Adrenal gland (tissue), 12 donors: ENCODE results near the gene SPPL3. TPM values are rescaled to one million over a fixed set of nuclear protein-coding genes. Genes with fewer than 3 reads are reported as not detected.

Experiments
- DNase-seq, 7 donors: peaks; one replicate each; pipeline ENCODE4 v3.0.0-alpha.2; 2019 to 2020
- H3K27ac ChIP-seq, 5 donors: fragments of 200-600 bp; sonication (generic) in 4 of 5; 1 replicate in 3 of 5; 2 replicates in 2 of 5; pipeline versions ENCODE4 v1.5.1 to v1.8.0; 2016 to 2020; ENCODE audit warnings: mild to moderate bottlenecking in 1 of 5
- H3K27me3 ChIP-seq: fragments of 200-600 bp; 2 replicates; pipeline ENCODE4 v1.8.0; 2021
- H3K36me3 ChIP-seq, 2 donors: fragments of 200-600 bp; replicated peaks in 1 of 2; 1 replicate in 1 of 2; 2 replicates in 1 of 2; pipeline versions ENCODE4 v1.5.1 to v1.8.0; 2018 to 2022
- H3K4me1 ChIP-seq, 2 donors: fragments of 200-600 bp; replicated peaks in 1 of 2; 1 replicate in 1 of 2; 2 replicates in 1 of 2; pipeline versions ENCODE4 v1.5.1 to v1.8.0; 2018 to 2021
- H3K4me3 ChIP-seq, 4 donors: fragments of 200-600 bp; sonication (generic) in 3 of 4; one replicate each; pipeline ENCODE4 v1.5.1; 2016 to 2018
- H3K9me3 ChIP-seq, 3 donors: fragments of 200-600 bp; sonication (generic) in 1 of 3; replicated peaks in 1 of 3; 1 replicate in 2 of 3; 2 replicates in 1 of 3; pipeline versions ENCODE4 v1.5.1 to v1.8.0; 2016 to 2021
- CTCF ChIP-seq, 6 experiments: fragments of 450-650 bp in 4 of 6; fragments of 200-600 bp in 2 of 6; sonication (generic) in 1 of 6; IDR thresholded peaks; 1 replicate in 5 of 6; 2 replicates in 1 of 6; pipeline versions ENCODE4 v1.5.1 to v1.8.0; 2016 to 2021; ENCODE audit warnings: antibody characterized with exemption in 6 of 6, mild to moderate bottlenecking in 2 of 6, moderate library complexity in 1 of 6
- POLR2A ChIP-seq, 2 donors: fragments of 450-650 bp; IDR thresholded peaks; one replicate each; pipeline ENCODE4 v1.6.1; 2017; ENCODE audit warnings: antibody characterized with exemption in 2 of 2, mild to moderate bottlenecking in 2 of 2, moderate library complexity in 1 of 2
- WGBS, 4 donors: extraction: QIAGEN DNeasy Blood & Tissue Kit in 2 of 4; methylation state at CpG; one replicate each; pipeline versions ENCODE4 v1.1.5 to v1.1.7; 2013 to 2017; 5-methylcytosine and 5-hydroxymethylcytosine counted together
- intact Hi-C, 2 donors: fragments of 100-400 bp; cut with DNase I; formaldehyde crosslinking; loops; one replicate each; pipeline versions ENCODE4 v1.14.1 to v1.15.0; 2022 to 2023
- polyA plus RNA-seq, 3 donors: library from polyadenylated mRNA; stranded (reverse); fragments of 200-250 nt in 2 of 3; fragments of 350-450 nt in 1 of 3; fragmentation: Illumina TruSeq in 1 of 3; extraction: RNeasy Lipid Tissue Mini Kit (QIAGEN cat#74804) in 1 of 3; gene quantifications; one replicate each; pipeline ENCODE4 v1.2.3, GENCODE V29; 2013 to 2014
- total RNA-seq, 9 donors: library from RNA; depleted of rRNA in 4 of 9; stranded (reverse); fragments of >200 nt in 4 of 9; fragments of 120-200 nt in 1 of 9; fragmentation: NEBNext Ultra II Directional in 1 of 9; extraction: Animal tissue kit (Norgen Biotek cat#: 25700) in 1 of 9; gene quantifications; one replicate each; pipeline versions ENCODE4 v1.1.0 to v1.2.4, GENCODE V29; 2013 to 2023
- donor health status: healthy with polysubstance abuse.
- donor health status: Bipolar disorder and iron deficiency.
- donor health status: DM: yes; HTN: yes; CAD: no.
- donor health status: DM: no; HTN: no; CAD: no.
- donor health status: DM: no; HTN: no; CAD: no.
- donor health status: DM: yes; HTN: yes; CAD: no.

Gene SPPL3
- total and polyA plus RNA-seq, 12 donors: 10.5 to 50.6 (median 21.3) TPM

GRCh38 chr12:120944645-120945217 lies 40.6 kb upstream of the SPPL3 start:
- intact Hi-C loops: no loop called here

DNA sequence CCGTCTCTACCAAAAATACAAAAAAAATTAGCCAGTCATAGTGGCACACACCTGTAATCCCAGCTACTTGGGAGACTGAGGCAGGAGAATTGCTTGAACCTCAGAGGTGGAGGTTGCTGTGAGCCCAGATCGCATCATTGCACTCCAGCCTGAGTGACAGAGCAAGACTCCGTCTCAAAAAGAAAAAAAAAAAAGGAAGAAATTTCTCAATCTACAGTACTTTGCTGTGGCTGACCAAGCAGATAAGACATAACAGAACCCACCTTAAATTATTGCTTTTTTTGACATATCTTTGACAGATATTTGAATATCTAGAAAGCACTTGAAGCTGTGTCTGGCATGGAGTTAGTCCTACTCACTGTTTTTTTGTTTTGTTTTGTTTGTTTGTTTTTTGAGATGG lies 39.3 kb upstream of the SPPL3 start:
- H3K27me3 ChIP-seq: no peaks in the 10 kb centered on the region
- H3K9me3 ChIP-seq: no peaks in the 10 kb centered on the region
- TF ChIP-seq CTCF (IDR thresholded peaks at IDR 0.05) (no peak), POLR2A (IDR thresholded peaks at IDR 0.05) (no peak)
- 74 to 87% (median 83%) methylated on average over 3 of the region's 3 CpGs for WGBS, 4 donors
- no peak for DNase-seq
- no peaks in the 10 kb centered on the region for H3K36me3 ChIP-seq
- H3K27ac ChIP-seq: no peak overlapping the region
- H3K4me3 ChIP-seq: no peak overlapping the region
- no peaks in the 10 kb centered on the region for H3K4me1 ChIP-seq
- intact Hi-C loops: no loop called here

More at GRCh38 chr12:120944645-120945217, 40.6 kb upstream of the SPPL3 start:
- H3K36me3 ChIP-seq: no peaks in the 10 kb centered on the region
- no peaks in the 10 kb centered on the region for H3K9me3 ChIP-seq
- no peak overlapping the region for H3K4me3 ChIP-seq
- DNase-seq: peak; percentile 37 to 74 (median 62)
- no peaks in the 10 kb centered on the region for H3K27me3 ChIP-seq
- no peaks in the 10 kb centered on the region for H3K4me1 ChIP-seq
- 44 to 54% (median 52%) methylated on average over 9 of the region's 9 CpGs for WGBS, 4 donors
- no peak overlapping the region for H3K27ac ChIP-seq
- TF ChIP-seq POLR2A (IDR thresholded peaks at IDR 0.05) (no peak), CTCF (IDR thresholded peaks at IDR 0.05) (peak; percentile 56 to 72 (median 64))

- TF ChIP-seq POLR2A (IDR thresholded peaks at IDR 0.05) (no peak), CTCF (IDR thresholded peaks at IDR 0.05) (no peak)
- H3K36me3 ChIP-seq: no peaks in the 10 kb centered on the region
- H3K9me3 ChIP-seq: no peaks in the 10 kb centered on the region
- no peak for DNase-seq
- WGBS, 4 donors: 37 to 63% (median 56%) methylated on average over 2 to 3 of the region's 3 CpGs
- no peaks in the 10 kb centered on the region for H3K4me1 ChIP-seq
- H3K27me3 ChIP-seq: no peaks in the 10 kb centered on the region
- no peak overlapping the region for H3K27ac ChIP-seq
- no peak overlapping the region for H3K4me3 ChIP-seq
- intact Hi-C loops: no loop called here
Observed at GRCh38 chr12:120941846-120942405, 37.8 kb upstream of the SPPL3 start.

- no peaks in the 10 kb centered on the region for H3K36me3 ChIP-seq
- intact Hi-C loops: no loop called here
- H3K27ac ChIP-seq: no peak overlapping the region
- no peaks in the 10 kb centered on the region for H3K9me3 ChIP-seq
- no peaks in the 10 kb centered on the region for H3K4me1 ChIP-seq
- 86 to 96% (median 92%) methylated on average over 4 of the region's 4 CpGs for WGBS, 4 donors
- TF ChIP-seq CTCF (IDR thresholded peaks at IDR 0.05) (no peak), POLR2A (IDR thresholded peaks at IDR 0.05) (no peak)
- no peak overlapping the region for H3K4me3 ChIP-seq
- DNase-seq: no peak
- no peaks in the 10 kb centered on the region for H3K27me3 ChIP-seq
Observed at GRCh38 chr12:120941412-120941811, 37.3 kb upstream of the SPPL3 start.
